ENCODE results near the gene ZNF17.

ZNF17 gene

DNA sequence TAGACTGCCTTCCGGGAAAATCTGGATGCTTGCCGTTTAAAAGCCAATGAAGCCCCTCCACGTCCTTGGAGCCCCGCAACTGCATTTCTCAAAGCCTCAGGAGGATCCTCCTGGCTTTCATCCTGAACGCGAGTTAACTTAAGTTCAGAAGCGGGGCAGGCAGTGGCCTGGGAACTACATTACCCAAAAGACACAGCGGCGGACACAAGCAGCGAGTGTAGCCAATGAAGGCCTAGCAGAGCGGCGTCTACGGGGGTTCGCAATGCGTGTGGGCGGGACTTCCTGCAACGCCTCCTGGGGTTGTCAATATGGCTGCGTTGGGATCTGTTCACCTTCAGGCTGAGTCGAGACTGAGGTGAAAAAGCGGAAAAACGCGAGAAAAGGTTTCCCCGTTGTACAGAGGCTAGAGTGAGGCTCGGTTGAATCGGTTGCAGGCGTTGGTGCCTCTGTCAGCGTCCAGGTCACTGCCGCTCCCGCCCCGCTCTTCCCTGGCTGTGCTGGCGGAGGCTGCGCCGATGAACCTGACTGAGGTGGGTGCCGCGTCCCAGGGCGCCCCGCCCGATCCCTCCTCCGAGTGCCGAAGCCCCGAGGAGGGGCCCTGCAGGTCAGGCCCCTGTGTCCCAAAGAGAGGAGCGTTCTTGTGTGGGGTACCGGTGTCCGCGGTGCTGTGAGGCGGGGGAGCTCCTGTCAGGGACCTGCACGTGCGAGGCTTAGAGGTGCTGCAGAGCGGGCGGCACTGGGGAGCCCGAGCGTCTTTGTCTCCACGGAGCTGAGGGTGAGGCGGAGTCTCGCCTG, at the start of gene ZNF17:
ZNF17 (plus strand) TSS at position 285 of the 795 bp plus-strand sequence. CDS start 2,455 bp downstream, outside the sequence.
- Histone ChIP-seq H3K36me3 (ENCODE audit: control insufficient read depth, insufficient read depth, low read length) (no peaks in the 10 kb centered on the region), H3K9me3 (ENCODE audit: control insufficient read depth, low read length) (no peaks in the 10 kb centered on the region), H3K9ac (peak within 1 kb of the TSS; percentile 51), H3K79me2 (peaks cover 43% of the 10 kb centered on the region), H3K27ac (peak within 1 kb of the TSS; percentile 78), H3K4me2 (ENCODE audit: low read length) (peak within 1 kb of the TSS; percentile 71), H3K27me3 (ENCODE audit: control insufficient read depth, insufficient read depth, low read length) (no peaks in the 10 kb centered on the region), H3K4me3 (ENCODE audit: low read depth, low read length) (peak within 1 kb of the TSS; percentile 76), H2AFZ (peak within 1 kb of the TSS; percentile 91), H3K4me1 (peaks cover 2% of the 10 kb centered on the region)
- TF ChIP-seq, protein P1, sequence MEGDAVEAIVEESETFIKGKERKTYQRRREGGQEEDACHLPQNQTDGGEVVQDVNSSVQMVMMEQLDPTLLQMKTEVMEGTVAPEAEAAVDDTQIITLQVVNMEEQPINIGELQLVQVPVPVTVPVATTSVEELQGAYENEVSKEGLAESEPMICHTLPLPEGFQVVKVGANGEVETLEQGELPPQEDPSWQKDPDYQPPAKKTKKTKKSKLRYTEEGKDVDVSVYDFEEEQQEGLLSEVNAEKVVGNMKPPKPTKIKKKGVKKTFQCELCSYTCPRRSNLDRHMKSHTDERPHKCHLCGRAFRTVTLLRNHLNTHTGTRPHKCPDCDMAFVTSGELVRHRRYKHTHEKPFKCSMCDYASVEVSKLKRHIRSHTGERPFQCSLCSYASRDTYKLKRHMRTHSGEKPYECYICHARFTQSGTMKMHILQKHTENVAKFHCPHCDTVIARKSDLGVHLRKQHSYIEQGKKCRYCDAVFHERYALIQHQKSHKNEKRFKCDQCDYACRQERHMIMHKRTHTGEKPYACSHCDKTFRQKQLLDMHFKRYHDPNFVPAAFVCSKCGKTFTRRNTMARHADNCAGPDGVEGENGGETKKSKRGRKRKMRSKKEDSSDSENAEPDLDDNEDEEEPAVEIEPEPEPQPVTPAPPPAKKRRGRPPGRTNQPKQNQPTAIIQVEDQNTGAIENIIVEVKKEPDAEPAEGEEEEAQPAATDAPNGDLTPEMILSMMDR (IDR thresholded peaks at IDR 0.05): no peak

DNA sequence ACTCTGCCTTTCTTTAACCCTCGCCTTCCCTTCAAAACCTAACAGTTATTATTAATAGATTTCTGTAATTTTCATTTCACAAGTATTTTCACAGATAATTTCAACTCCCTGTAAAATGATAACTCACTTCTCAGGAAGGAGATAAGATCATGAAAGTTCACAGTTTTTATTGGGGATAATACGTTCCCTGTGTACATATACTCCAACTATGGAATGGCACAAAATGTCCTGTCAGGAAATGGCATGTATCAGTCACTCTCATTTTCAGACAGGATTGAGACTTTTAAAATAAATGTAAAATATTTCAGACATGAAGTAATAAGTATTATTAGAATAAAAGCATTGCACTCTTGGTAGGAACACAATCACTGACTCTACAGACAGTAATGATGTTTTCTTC, 48.5 kb upstream of the ZNF17 start:
- peaks cover 11% of the 10 kb centered on the region for H3K79me2 ChIP-seq
- H3K27me3 ChIP-seq (ENCODE audit: control insufficient read depth, insufficient read depth, low read length): no peaks in the 10 kb centered on the region
- H3K27ac ChIP-seq: peak overlapping the region; percentile 87
- TF ChIP-seq, protein P1 (IDR thresholded peaks at IDR 0.05): no peak
- peak overlapping the region; percentile 83 for H3K4me2 ChIP-seq (ENCODE audit: low read length)
- H3K9ac ChIP-seq: no peak overlapping the region
- peak overlapping the region; percentile 88 for H2AFZ ChIP-seq
- H3K9me3 ChIP-seq (ENCODE audit: control insufficient read depth, low read length): no peaks in the 10 kb centered on the region
- H3K4me3 ChIP-seq (ENCODE audit: low read depth, low read length): peak overlapping the region; percentile 68
- no peaks in the 10 kb centered on the region for H3K36me3 ChIP-seq (ENCODE audit: control insufficient read depth, insufficient read depth, low read length)
- peaks cover 6% of the 10 kb centered on the region for H3K4me1 ChIP-seq

DNA sequence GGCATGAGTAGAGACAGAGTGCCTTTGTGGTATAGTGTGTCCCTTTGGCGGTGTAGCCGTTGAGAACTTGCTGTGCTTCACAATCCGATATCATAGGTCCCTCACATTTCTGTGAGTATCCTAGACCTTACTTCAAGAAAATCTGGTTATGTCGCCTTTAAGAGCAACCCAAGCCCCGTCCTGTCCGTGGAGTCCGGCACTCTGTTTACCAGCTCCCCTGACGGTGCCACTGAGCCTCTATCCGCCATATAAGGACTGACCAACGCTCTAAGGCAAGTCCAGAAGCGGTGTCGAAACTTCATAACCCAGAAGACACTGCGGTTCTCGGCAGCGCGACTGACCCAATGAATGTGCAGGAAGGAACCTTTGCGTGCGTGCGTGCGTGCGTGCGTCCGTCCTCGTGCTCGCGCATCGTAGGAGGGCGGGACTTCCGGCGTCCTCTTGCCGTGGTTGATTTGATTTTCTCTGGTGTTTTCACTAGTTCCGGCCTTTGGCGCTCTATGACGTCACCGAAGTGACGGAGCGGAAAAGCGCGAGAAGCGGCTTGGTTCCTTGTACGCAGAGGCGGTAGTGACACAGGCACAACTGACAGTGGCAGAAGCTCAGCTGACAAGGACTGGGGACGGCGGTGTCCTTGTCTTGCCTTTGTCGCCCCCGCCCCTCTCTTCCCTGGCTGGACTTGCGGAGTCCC, 47.8 kb upstream of the ZNF17 start, which contains the start of the genes TRAPPC2B and ZNF547:
TRAPPC2B (plus strand) TSS at position 555 of the 691 bp plus-strand sequence. CDS start 1,283 bp downstream, outside the sequence.
ZNF547 (plus strand) TSS at position 555 of the 691 bp plus-strand sequence. CDS start 5,005 bp downstream, outside the sequence.
- peak within 1 kb of the TSS; percentile 87 for H3K27ac ChIP-seq
- H3K4me3 ChIP-seq (ENCODE audit: low read depth, low read length): peak within 1 kb of the TSS; percentile 68
- TF ChIP-seq, protein P1 (IDR thresholded peaks at IDR 0.05): no peak
- H3K79me2 ChIP-seq: peaks cover 7% of the 10 kb centered on the region
- peak within 1 kb of the TSS; percentile 50 for H3K9ac ChIP-seq
- H3K4me1 ChIP-seq: peaks cover 6% of the 10 kb centered on the region
- peak within 1 kb of the TSS; percentile 83 for H3K4me2 ChIP-seq (ENCODE audit: low read length)
- H2AFZ ChIP-seq: peak within 1 kb of the TSS; percentile 88
- no peaks in the 10 kb centered on the region for H3K27me3 ChIP-seq (ENCODE audit: control insufficient read depth, insufficient read depth, low read length)
- H3K36me3 ChIP-seq (ENCODE audit: control insufficient read depth, insufficient read depth, low read length): no peaks in the 10 kb centered on the region
- H3K9me3 ChIP-seq (ENCODE audit: control insufficient read depth, low read length): no peaks in the 10 kb centered on the region

DNA sequence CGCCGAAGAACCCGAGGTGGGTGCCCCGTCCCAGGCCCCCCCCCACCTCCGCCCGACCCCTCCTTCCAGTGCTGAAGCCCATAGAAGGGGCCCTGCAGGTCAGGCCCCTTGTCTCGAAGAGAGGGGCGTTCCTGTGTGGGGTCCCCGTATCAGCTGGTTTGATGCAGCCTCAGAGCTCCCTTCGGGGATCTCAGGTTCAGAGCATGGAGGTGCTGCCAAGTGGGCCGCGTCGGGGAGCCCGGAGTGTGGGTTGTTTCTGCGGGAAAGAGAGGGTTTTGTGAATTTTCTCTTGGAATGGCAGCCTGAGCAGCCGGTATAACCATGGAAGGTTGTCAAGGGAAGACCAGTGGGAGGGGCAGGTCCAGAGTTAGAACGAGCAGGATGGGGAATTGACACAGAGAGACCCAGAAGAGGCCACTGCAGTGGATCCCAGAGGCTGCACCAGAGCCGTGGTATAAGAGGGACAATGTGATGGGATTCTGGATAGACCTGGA, 47.2 kb upstream of the ZNF17 start:
- peak overlapping the region; percentile 68 for H3K4me3 ChIP-seq (ENCODE audit: low read depth, low read length)
- peaks cover 6% of the 10 kb centered on the region for H3K4me1 ChIP-seq
- H3K36me3 ChIP-seq (ENCODE audit: control insufficient read depth, insufficient read depth, low read length): no peaks in the 10 kb centered on the region
- TF ChIP-seq, protein P1 (IDR thresholded peaks at IDR 0.05): no peak
- peak overlapping the region; percentile 50 for H3K9ac ChIP-seq
- peak overlapping the region; percentile 87 for H3K27ac ChIP-seq
- peak overlapping the region; percentile 74 for H2AFZ ChIP-seq
- peaks cover 7% of the 10 kb centered on the region for H3K79me2 ChIP-seq
- H3K9me3 ChIP-seq (ENCODE audit: control insufficient read depth, low read length): no peaks in the 10 kb centered on the region
- H3K27me3 ChIP-seq (ENCODE audit: control insufficient read depth, insufficient read depth, low read length): no peaks in the 10 kb centered on the region
- H3K4me2 ChIP-seq (ENCODE audit: low read length): peak overlapping the region; percentile 72

Measured in parathyroid adenoma (tissue), 2 donors.